IPS-20b (cell line): ENCODE results near the gene INTS1.
"Not testable (repeated sequence)": the region's sequence is repeated elsewhere in the genome, so short reads cannot be mapped to it uniquely, and the experiment has no call there.

Source experiments
- H3K27ac ChIP-seq: one replicate; pipeline ENCODE4 v1.5.1; 2013; ENCODE audit warnings: low read length
- H3K27me3 ChIP-seq: 2 replicates; pipeline ENCODE4 v1.6.1; 2013; ENCODE audit warnings: mild to moderate bottlenecking, low read length, inconsistent platforms; ENCODE audit not compliant: insufficient read depth
- H3K36me3 ChIP-seq: 2 replicates; pipeline ENCODE4 v1.6.1; 2013; ENCODE audit warnings: low read depth, mild to moderate bottlenecking, inconsistent platforms, low read length, moderate library complexity; ENCODE audit not compliant: insufficient read depth
- H3K4me1 ChIP-seq: 2 replicates; pipeline ENCODE4 v1.6.1; 2013; ENCODE audit warnings: mild to moderate bottlenecking, control low read depth, inconsistent platforms, low read length, moderate library complexity; ENCODE audit not compliant: insufficient read depth
- H3K4me3 ChIP-seq: 2 replicates; pipeline ENCODE4 v1.5.1; 2013; ENCODE audit warnings: mild to moderate bottlenecking, low read length, inconsistent platforms
- H3K9ac ChIP-seq: 2 replicates; pipeline ENCODE4 v1.6.1; 2013; ENCODE audit warnings: low read depth, mild to moderate bottlenecking, inconsistent platforms, low read length, moderate library complexity
- H3K9me3 ChIP-seq: 2 replicates; pipeline ENCODE4 v1.6.1; 2013; ENCODE audit warnings: mild to moderate bottlenecking, low read depth, low read length, inconsistent platforms; ENCODE audit not compliant: insufficient read depth

The INTS1 gene

GRCh38 chr7:1450431-1450830 is 53.8 kb downstream of the INTS1 start:
- Histone ChIP-seq H3K9ac (no peak overlapping the region), H3K4me3 (no peak overlapping the region), H3K27ac (no peak overlapping the region), H3K36me3 (no peaks in the 10 kb centered on the region), H3K9me3 (no peaks in the 10 kb centered on the region), H3K27me3 (no peaks in the 10 kb centered on the region), H3K4me1 (no peaks in the 10 kb centered on the region)

GRCh38 chr7:1449951-1450350 is 54.2 kb downstream of the INTS1 start:
- no peaks in the 10 kb centered on the region for H3K27me3 ChIP-seq
- H3K27ac ChIP-seq = no peak overlapping the region
- no peaks in the 10 kb centered on the region for H3K36me3 ChIP-seq
- no peaks in the 10 kb centered on the region for H3K9me3 ChIP-seq
- H3K4me1 ChIP-seq = no peaks in the 10 kb centered on the region
- no peak overlapping the region for H3K9ac ChIP-seq
- no peak overlapping the region for H3K4me3 ChIP-seq

GRCh38 chr7:1449501-1449900 is 54.7 kb downstream of the INTS1 start:
- Histone ChIP-seq H3K27ac (no peak overlapping the region), H3K36me3 (no peaks in the 10 kb centered on the region), H3K9ac (no peak overlapping the region), H3K4me1 (no peaks in the 10 kb centered on the region), H3K9me3 (no peaks in the 10 kb centered on the region), H3K4me3 (no peak overlapping the region), H3K27me3 (no peaks in the 10 kb centered on the region)

GRCh38 chr7:1448958-1449357 is 55.2 kb downstream of the INTS1 start:
- H3K9ac ChIP-seq = no peak overlapping the region
- no peak overlapping the region for H3K4me3 ChIP-seq
- H3K9me3 ChIP-seq = no peaks in the 10 kb centered on the region
- no peaks in the 10 kb centered on the region for H3K36me3 ChIP-seq
- no peaks in the 10 kb centered on the region for H3K4me1 ChIP-seq
- H3K27ac ChIP-seq = no peak overlapping the region
- H3K27me3 ChIP-seq = no peaks in the 10 kb centered on the region

- Histone ChIP-seq H3K27ac (no peak overlapping the region), H3K4me3 (no peak overlapping the region), H3K9me3 (no peaks in the 10 kb centered on the region), H3K9ac (no peak overlapping the region), H3K27me3 (no peaks in the 10 kb centered on the region), H3K36me3 (no peaks in the 10 kb centered on the region), H3K4me1 (no peaks in the 10 kb centered on the region)
These were observed 56.5 kb downstream of the INTS1 start for GRCh38 chr7:1447551-1448244.

- Histone ChIP-seq H3K27ac (no peak overlapping the region), H3K27me3 (no peaks in the 10 kb centered on the region), H3K4me3 (no peak overlapping the region), H3K36me3 (no peaks in the 10 kb centered on the region), H3K9me3 (no peaks in the 10 kb centered on the region), H3K4me1 (no peaks in the 10 kb centered on the region), H3K9ac (no peak overlapping the region)
These were observed 57.1 kb downstream of the INTS1 start for GRCh38 chr7:1447112-1447511.

GRCh38 chr7:1446620-1447032 is 57.6 kb downstream of the INTS1 start:
- H3K27me3 ChIP-seq = no peaks in the 10 kb centered on the region
- no peak overlapping the region for H3K27ac ChIP-seq
- no peaks in the 10 kb centered on the region for H3K4me1 ChIP-seq
- H3K9ac ChIP-seq = no peak overlapping the region
- H3K36me3 ChIP-seq = no peaks in the 10 kb centered on the region
- no peak overlapping the region for H3K4me3 ChIP-seq
- H3K9me3 ChIP-seq = no peaks in the 10 kb centered on the region

GRCh38 chr7:1446026-1446425 is 58.2 kb downstream of the INTS1 start:
- not testable (repeated sequence) for H3K36me3 ChIP-seq, H3K4me3 ChIP-seq, H3K4me1 ChIP-seq, H3K27ac ChIP-seq, H3K27me3 ChIP-seq, H3K9ac ChIP-seq, H3K9me3 ChIP-seq

- no peaks in the 10 kb centered on the region for H3K9me3 ChIP-seq
- no peak overlapping the region for H3K27ac ChIP-seq
- H3K9ac ChIP-seq = no peak overlapping the region
- H3K27me3 ChIP-seq = no peaks in the 10 kb centered on the region
- H3K4me1 ChIP-seq = no peaks in the 10 kb centered on the region
- H3K36me3 ChIP-seq = no peaks in the 10 kb centered on the region
- no peak overlapping the region for H3K4me3 ChIP-seq
These were observed 58.8 kb downstream of the INTS1 start for GRCh38 chr7:1445341-1445740.

- Histone ChIP-seq H3K4me1 (no peaks in the 10 kb centered on the region), H3K9me3 (no peaks in the 10 kb centered on the region), H3K36me3 (no peaks in the 10 kb centered on the region), H3K9ac (no peak overlapping the region), H3K27ac (no peak overlapping the region), H3K4me3 (no peak overlapping the region), H3K27me3 (no peaks in the 10 kb centered on the region)
These were observed 59.3 kb downstream of the INTS1 start for GRCh38 chr7:1444925-1445322.

GRCh38 chr7:1444214-1444924 is 59.8 kb downstream of the INTS1 start:
- Histone ChIP-seq H3K4me3 (no peak overlapping the region), H3K4me1 (no peaks in the 10 kb centered on the region), H3K9ac (no peak overlapping the region), H3K36me3 (no peaks in the 10 kb centered on the region), H3K27ac (no peak overlapping the region), H3K9me3 (no peaks in the 10 kb centered on the region), H3K27me3 (no peaks in the 10 kb centered on the region)

- not testable (repeated sequence) for H3K4me1 ChIP-seq, H3K27ac ChIP-seq, H3K9me3 ChIP-seq, H3K27me3 ChIP-seq, H3K4me3 ChIP-seq, H3K36me3 ChIP-seq, H3K9ac ChIP-seq
These were observed 60.5 kb downstream of the INTS1 start for GRCh38 chr7:1443587-1444200.
